CMK (cell line): ENCODE measurements around the gene SEZ6L.

Experiments used
- DNase-seq: peaks from one replicate; pipeline ENCODE4 v3.0.0-alpha.2; 2010; ENCODE audit warnings: low read depth

The SEZ6L gene

GRCh38 chr22:26429458-26430286 lies 260.4 kb downstream of the SEZ6L start:
- DNase-seq, result no peak

GRCh38 chr22:26430600-26430999 lies 261.3 kb downstream of the SEZ6L start:
- DNase-seq, result no peak

- DNase-seq, result no peak
These were observed 262.2 kb downstream of the SEZ6L start for GRCh38 chr22:26431261-26431995.

- DNase-seq, result no peak
These were observed 263.5 kb downstream of the SEZ6L start for GRCh38 chr22:26432619-26433311.
